Nephron progenitor cell (in vitro differentiated cells): ENCODE results near the gene CHTOP.
"Not testable (repeated sequence)": the region's sequence is repeated elsewhere in the genome, so short reads cannot be mapped to it uniquely, and the experiment has no call there.

Experiments used
- DNase-seq: peaks from one replicate; pipeline ENCODE4 v3.0.0; 2021
- H3K27ac Mint-ChIP-seq: 2 replicates; pipeline ENCODE4 v1.8.0; 2021; ENCODE audit warnings: mild to moderate bottlenecking, moderate library complexity, mixed read lengths
- H3K27me3 Mint-ChIP-seq: 2 replicates; pipeline ENCODE4 v1.8.0; 2021; ENCODE audit warnings: mild to moderate bottlenecking, low read depth, mixed read lengths; ENCODE audit not compliant: poor library complexity
- H3K36me3 Mint-ChIP-seq: 2 replicates; pipeline ENCODE4 v1.8.0; 2021; ENCODE audit warnings: low read depth, mixed read lengths
- H3K4me1 Mint-ChIP-seq: 2 replicates; pipeline ENCODE4 v1.8.0; 2021; ENCODE audit warnings: mixed read lengths
- H3K4me3 Mint-ChIP-seq: 2 replicates; pipeline ENCODE4 v1.8.0; 2021; ENCODE audit warnings: mild to moderate bottlenecking, moderate library complexity, mixed read lengths
- H3K9me3 Mint-ChIP-seq: 2 replicates; pipeline ENCODE4 v1.8.0; 2021; ENCODE audit warnings: mild to moderate bottlenecking, moderate library complexity, mixed read lengths
- TF ChIP-seq, protein P1 (sequence below): fragments of 200-600 bp; sonication (generic); IDR thresholded peaks from 2 replicates; pipeline ENCODE4 v1.5.0; 2021; ENCODE audit warnings: antibody characterized with exemption

CHTOP gene

DNA sequence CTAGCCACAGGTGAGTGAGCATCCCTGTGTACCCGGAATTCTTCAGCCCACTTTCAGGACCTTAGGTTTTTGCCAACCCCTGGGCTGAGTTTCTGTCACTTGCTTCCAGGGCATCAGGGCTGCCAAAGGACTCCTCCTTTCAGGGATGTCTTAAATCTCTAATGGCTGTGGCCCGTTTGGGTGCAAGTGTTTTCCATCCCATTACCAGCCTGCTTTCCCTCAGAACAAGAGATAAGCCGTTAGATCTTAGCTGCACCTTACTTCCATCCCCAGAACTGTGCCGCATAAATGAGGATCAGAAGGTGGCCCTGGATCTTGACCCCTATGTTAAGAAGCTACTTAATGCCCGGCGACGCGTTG is 25.3 kb downstream of the CHTOP start:
- H3K27me3 Mint-ChIP-seq: peaks cover 3% of the 10 kb centered on the region
- H3K4me1 Mint-ChIP-seq: peaks cover 26% of the 10 kb centered on the region
- no peak overlapping the region for H3K27ac Mint-ChIP-seq
- H3K9me3 Mint-ChIP-seq: no peaks in the 10 kb centered on the region
- TF ChIP-seq, protein P1, sequence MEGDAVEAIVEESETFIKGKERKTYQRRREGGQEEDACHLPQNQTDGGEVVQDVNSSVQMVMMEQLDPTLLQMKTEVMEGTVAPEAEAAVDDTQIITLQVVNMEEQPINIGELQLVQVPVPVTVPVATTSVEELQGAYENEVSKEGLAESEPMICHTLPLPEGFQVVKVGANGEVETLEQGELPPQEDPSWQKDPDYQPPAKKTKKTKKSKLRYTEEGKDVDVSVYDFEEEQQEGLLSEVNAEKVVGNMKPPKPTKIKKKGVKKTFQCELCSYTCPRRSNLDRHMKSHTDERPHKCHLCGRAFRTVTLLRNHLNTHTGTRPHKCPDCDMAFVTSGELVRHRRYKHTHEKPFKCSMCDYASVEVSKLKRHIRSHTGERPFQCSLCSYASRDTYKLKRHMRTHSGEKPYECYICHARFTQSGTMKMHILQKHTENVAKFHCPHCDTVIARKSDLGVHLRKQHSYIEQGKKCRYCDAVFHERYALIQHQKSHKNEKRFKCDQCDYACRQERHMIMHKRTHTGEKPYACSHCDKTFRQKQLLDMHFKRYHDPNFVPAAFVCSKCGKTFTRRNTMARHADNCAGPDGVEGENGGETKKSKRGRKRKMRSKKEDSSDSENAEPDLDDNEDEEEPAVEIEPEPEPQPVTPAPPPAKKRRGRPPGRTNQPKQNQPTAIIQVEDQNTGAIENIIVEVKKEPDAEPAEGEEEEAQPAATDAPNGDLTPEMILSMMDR: no peak
- no peak for DNase-seq
- peaks cover 33% of the 10 kb centered on the region for H3K36me3 Mint-ChIP-seq
- H3K4me3 Mint-ChIP-seq: peak overlapping the region; percentile 97

DNA sequence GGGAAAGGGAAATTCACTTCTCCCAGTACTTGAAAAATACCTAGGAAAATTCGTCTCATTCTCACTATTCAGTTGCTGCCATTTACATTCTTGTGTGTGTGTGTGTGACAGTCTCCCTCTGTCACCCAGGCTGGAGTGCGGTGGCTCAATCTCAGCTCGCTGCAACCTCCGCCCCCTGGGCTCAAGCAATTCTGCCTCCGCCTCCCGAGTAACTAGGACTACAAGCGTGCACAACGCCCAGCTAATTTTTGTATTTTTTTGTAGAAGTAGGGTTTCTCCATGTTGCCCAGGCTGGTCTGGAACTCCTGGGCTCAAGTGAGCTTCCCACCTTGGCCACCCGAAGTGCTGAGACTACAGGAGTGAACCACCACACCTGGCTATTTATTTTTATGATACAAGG is 25.8 kb downstream of the CHTOP start:
- no peak for DNase-seq
- peak overlapping the region; percentile 69 for H3K27ac Mint-ChIP-seq
- TF ChIP-seq, protein P1: no peak
- peaks cover 38% of the 10 kb centered on the region for H3K36me3 Mint-ChIP-seq
- no peaks in the 10 kb centered on the region for H3K9me3 Mint-ChIP-seq
- H3K27me3 Mint-ChIP-seq: peaks cover 3% of the 10 kb centered on the region
- H3K4me3 Mint-ChIP-seq: peak overlapping the region; percentile 97
- peaks cover 26% of the 10 kb centered on the region for H3K4me1 Mint-ChIP-seq

DNA sequence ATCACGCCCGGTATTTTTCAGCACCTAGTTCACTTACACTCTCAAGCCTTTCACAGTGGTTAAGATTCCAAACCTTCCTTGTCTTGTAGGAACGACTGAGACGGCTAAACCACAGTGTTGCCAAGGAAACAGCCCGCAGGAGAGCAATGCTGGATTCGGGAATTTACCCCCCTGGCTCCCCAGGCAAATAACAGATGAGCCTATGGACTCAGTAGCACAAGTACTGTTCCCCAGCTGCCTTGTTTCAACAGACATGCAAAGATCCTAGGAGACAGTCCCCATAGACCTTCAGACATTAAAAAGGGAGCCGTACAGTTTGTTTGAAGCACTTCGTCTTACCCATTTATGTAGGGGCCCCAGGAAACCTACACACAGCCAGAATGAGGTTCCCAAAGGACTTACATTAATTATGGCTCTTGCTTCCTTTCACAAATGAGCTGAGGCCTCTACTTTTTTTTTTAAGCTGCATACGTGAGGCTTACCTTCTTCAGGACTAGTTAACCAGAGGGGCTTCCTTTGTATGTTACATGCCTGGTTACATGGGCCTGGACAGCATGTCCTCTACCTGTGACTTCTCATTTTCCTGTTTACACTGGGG is 27.3 kb downstream of the CHTOP start:
- peaks cover 3% of the 10 kb centered on the region for H3K27me3 Mint-ChIP-seq
- TF ChIP-seq, protein P1: no peak
- peak overlapping the region; percentile 63 for H3K4me3 Mint-ChIP-seq
- no peaks in the 10 kb centered on the region for H3K9me3 Mint-ChIP-seq
- H3K4me1 Mint-ChIP-seq: peaks cover 26% of the 10 kb centered on the region
- DNase-seq: no peak
- peaks cover 53% of the 10 kb centered on the region for H3K36me3 Mint-ChIP-seq
- peak overlapping the region; percentile 15 for H3K27ac Mint-ChIP-seq

DNA sequence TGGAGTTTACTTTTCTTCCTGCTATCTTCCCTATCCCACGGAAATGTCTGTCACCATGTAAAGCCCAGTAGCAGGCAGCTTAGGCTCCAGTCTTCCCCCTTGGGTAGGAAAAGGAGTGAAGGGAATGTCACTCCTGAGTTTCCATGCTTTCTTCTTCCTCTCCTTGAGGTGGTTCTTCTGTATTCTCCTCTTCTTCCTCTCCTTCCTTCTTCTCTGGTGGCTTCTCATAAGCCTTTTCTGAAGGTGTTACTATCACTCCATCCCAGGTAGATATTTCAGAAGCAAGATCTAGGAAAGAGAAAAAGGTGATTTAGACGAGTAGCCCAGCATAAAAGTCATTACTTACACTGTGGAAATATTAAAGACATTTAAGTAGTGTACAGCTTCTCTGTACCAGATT is 28.4 kb downstream of the CHTOP start:
- Mint-ChIP-seq H3K36me3 (peaks cover 64% of the 10 kb centered on the region), H3K4me3 (no peak overlapping the region)
- TF ChIP-seq, protein P1: no peak

DNA sequence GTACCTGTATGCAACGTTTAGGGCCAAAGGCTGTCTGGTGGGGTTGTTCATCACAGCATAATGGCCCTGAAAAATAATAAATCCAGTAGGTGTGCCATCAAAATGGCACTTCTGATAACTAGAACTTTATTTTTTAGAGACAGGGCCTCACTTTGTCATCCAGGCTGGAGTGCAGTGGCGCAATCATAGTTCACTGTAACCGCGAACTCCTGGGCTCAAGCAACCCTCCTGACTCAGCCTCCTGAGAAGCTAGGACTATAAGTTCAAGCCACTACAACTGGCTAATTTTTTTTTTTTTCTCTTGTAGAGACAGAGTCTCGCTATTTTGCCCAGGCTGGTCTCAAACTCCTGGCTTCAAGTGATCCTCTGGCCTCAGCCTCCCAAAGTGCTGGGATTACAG is 29.3 kb downstream of the CHTOP start:
- H3K36me3 Mint-ChIP-seq: peaks cover 73% of the 10 kb centered on the region
- TF ChIP-seq, protein P1: no peak
- peaks cover 29% of the 10 kb centered on the region for H3K4me1 Mint-ChIP-seq
- no peak overlapping the region for H3K4me3 Mint-ChIP-seq
- H3K27me3 Mint-ChIP-seq: no peaks in the 10 kb centered on the region
- H3K27ac Mint-ChIP-seq: peak overlapping the region; percentile 85
- H3K9me3 Mint-ChIP-seq: no peaks in the 10 kb centered on the region
- DNase-seq: no peak

More for the DNA sequence above, 28.4 kb downstream of the CHTOP start:
- H3K9me3 Mint-ChIP-seq: no peaks in the 10 kb centered on the region
- no peak for DNase-seq
- H3K27me3 Mint-ChIP-seq: peaks cover 3% of the 10 kb centered on the region
- H3K4me1 Mint-ChIP-seq: peaks cover 26% of the 10 kb centered on the region
- peak overlapping the region; percentile 85 for H3K27ac Mint-ChIP-seq

DNA sequence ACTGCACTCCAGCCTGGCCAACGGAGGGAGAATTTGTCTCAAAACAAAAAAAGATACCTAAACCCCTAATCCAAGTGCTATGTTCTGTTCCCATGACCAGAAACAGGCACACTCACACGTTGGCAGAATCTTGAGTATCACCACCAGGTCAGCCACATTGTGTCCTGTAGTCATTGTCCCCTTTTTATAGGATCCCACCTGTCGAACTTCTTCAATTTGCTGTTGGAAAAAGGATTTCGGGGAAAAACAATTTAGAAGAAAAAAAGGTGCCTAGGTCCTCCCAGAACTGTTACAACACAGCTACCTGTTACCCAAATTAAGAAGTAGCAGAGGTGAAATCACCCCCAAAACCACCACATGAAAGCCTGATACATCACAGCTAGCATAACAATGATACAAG is 33.6 kb downstream of the CHTOP start:
- no peaks in the 10 kb centered on the region for H3K9me3 Mint-ChIP-seq
- no peak for DNase-seq
- no peak overlapping the region for H3K4me3 Mint-ChIP-seq
- H3K27ac Mint-ChIP-seq: peak overlapping the region; percentile 45
- TF ChIP-seq, protein P1: no peak
- H3K36me3 Mint-ChIP-seq: peaks cover 59% of the 10 kb centered on the region
- no peaks in the 10 kb centered on the region for H3K27me3 Mint-ChIP-seq
- H3K4me1 Mint-ChIP-seq: peaks cover 8% of the 10 kb centered on the region

DNA sequence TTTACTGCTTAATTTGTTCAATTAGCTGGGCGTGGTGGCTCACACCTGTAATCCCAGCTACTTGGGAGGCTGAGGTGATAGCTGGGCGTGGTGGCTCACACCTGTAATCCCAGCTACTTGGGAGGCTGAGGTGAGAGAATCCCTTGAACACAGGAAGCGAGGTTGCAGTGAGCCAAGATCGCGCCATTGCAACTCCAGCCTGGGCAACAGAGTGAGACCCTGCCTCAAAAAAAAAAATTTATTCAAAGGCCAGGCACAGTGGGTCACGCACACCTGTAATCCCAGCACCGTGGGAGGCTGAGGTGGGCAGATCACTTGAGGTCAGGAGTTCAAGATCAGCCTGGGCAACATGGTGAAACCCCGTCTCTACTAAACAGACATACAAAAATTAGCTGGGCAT is 34.8 kb downstream of the CHTOP start:
- not testable (repeated sequence) for DNase-seq, H3K27ac Mint-ChIP-seq, H3K4me1 Mint-ChIP-seq, H3K4me3 Mint-ChIP-seq, H3K9me3 Mint-ChIP-seq, H3K27me3 Mint-ChIP-seq
- H3K36me3 Mint-ChIP-seq: peaks cover 50% of the 10 kb centered on the region
